Natural killer cell (primary cell): ENCODE measurements around the gene GAS2L2. TPM values are rescaled to one million over a fixed set of nuclear protein-coding genes. Genes with fewer than 3 reads are reported as not detected.

Source experiments
- ATAC-seq, 3 donors: fragments of 150-1000 bp in 2 of 3; fragments of 200-7000 bp in 1 of 3; cut with Tn5 transposase; 1 replicate in 1 of 3; 2 replicates in 2 of 3; pipeline ENCODE4 v1.10.0; 2021; ENCODE audit warnings: mild to moderate bottlenecking in 2 of 3, moderate library complexity in 2 of 3
- DNase-seq, 2 donors: peaks; one replicate each; pipeline versions ENCODE4 v3.0.0 to v3.0.0-alpha.2; 2013 to 2021; ENCODE audit warnings: mixed read lengths in 1 of 2
- H3K27ac ChIP-seq: one replicate; pipeline ENCODE4 v1.5.1; 2013; ENCODE audit warnings: mild to moderate bottlenecking, low read length
- H3K27me3 ChIP-seq: one replicate; pipeline ENCODE4 v1.6.1; 2013; ENCODE audit warnings: low read length; ENCODE audit not compliant: control insufficient read depth, insufficient read depth
- H3K36me3 ChIP-seq: one replicate; pipeline ENCODE4 v1.6.1; 2013; ENCODE audit warnings: low read length; ENCODE audit not compliant: control insufficient read depth, insufficient read depth
- H3K4me1 ChIP-seq: one replicate; pipeline ENCODE4 v1.6.1; 2013; ENCODE audit warnings: low read length; ENCODE audit not compliant: control insufficient read depth, insufficient read depth
- H3K4me3 ChIP-seq: one replicate; pipeline ENCODE4 v1.5.1; 2013; ENCODE audit warnings: low read length
- H3K9me3 ChIP-seq: one replicate; pipeline ENCODE4 v1.6.1; 2013; ENCODE audit warnings: low read length; ENCODE audit not compliant: control insufficient read depth, insufficient read depth
- H3K27ac Mint-ChIP-seq, 2 donors: one replicate each; pipeline ENCODE4 v1.8.0; 2022; ENCODE audit warnings: mild to moderate bottlenecking in 2 of 2, mixed read lengths in 2 of 2, moderate library complexity in 1 of 2
- H3K27me3 Mint-ChIP-seq, 2 donors: one replicate each; pipeline ENCODE4 v1.8.0; 2022; ENCODE audit warnings: low read depth in 2 of 2, mixed read lengths in 2 of 2
- H3K36me3 Mint-ChIP-seq: one replicate; pipeline ENCODE4 v1.8.0; 2022; ENCODE audit warnings: mixed read lengths
- H3K4me1 Mint-ChIP-seq, 2 donors: one replicate each; pipeline ENCODE4 v1.8.0; 2022; ENCODE audit warnings: mixed read lengths in 2 of 2
- H3K4me3 Mint-ChIP-seq: one replicate; pipeline ENCODE4 v1.8.0; 2022; ENCODE audit warnings: mild to moderate bottlenecking, moderate library complexity, mixed read lengths
- H3K9me3 Mint-ChIP-seq, 2 donors: one replicate each; pipeline ENCODE4 v1.8.0; 2022; ENCODE audit warnings: mixed read lengths in 2 of 2
- CTCF ChIP-seq: fragments of 200-600 bp; IDR thresholded peaks from one replicate; pipeline ENCODE4 v1.8.0; 2022; ENCODE audit warnings: antibody characterized with exemption
- WGBS: methylation state at CpG from one replicate; pipeline ENCODE4 v1.1.7; 2013; ENCODE audit warnings: missing lambda C conversion rate; ENCODE audit not compliant: insufficient coverage; 5-methylcytosine and 5-hydroxymethylcytosine counted together
- intact Hi-C: fragments of 100-400 bp; cut with micrococcal nuclease; formaldehyde crosslinking; loops from one replicate; pipeline ENCODE4 v1.14.2; 2022
- total RNA-seq, 4 donors: library from RNA; stranded (reverse); fragments of 120-200 nt in 1 of 4; gene quantifications; one replicate each; pipeline versions ENCODE4 v1.2.3 to v1.2.4, GENCODE V29; 2013 to 2022

The GAS2L2 gene
- total RNA-seq, 3 donors from 2014 or later (not counting 1 experiment from before 2014, with no cell fraction given), result 0.23 TPM; not detected in 2

- Histone ChIP-seq H3K27me3 (no peaks in the 10 kb centered on the region), H3K27ac (no peak overlapping the region), H3K4me3 (no peak overlapping the region), H3K4me1 (peaks cover 15% of the 10 kb centered on the region), H3K9me3 (no peaks in the 10 kb centered on the region), H3K36me3 (no peaks in the 10 kb centered on the region)
- Mint-ChIP-seq H3K9me3 (no peaks in the 10 kb centered on the region), H3K27ac (no peak overlapping the region), H3K27me3 (peaks cover 0 to 4% of the 10 kb centered on the region in 2 donors), H3K4me1 (peaks cover 10 to 11% of the 10 kb centered on the region in 2 donors), H3K36me3 (no peaks in the 10 kb centered on the region), H3K4me3 (no peak overlapping the region)
- TF ChIP-seq CTCF, result no peak
- no peak for ATAC-seq
- 92% methylated on average over 29 of the region's 29 CpGs for WGBS
- no peak for DNase-seq
- intact Hi-C loops, result no loop called here
Observed at GRCh38 chr17:35735036-35735805, 17.8 kb downstream of the GAS2L2 start.

DNA sequence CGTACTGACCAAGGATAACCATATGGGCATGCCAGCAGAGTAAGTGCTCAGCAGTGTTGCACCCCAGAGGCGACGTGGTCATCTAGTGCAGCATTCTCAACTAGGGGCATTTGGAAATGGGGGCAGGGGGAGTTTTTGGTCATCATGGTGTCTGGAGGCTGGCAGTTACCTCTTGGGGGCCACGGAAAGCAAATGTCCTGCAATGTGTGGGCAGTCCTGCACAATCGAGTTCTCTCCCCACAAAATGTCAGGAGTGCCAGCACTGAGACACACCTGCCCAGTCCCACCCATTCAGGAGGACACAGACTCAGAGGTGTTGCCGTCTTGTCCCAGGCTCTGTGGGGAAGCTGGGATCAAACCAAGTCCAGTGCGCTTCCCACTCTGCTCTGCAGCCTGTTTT is 18.6 kb downstream of the GAS2L2 start:
- H3K27ac ChIP-seq, result no peak overlapping the region
- Mint-ChIP-seq H3K4me1 (peaks cover 10 to 12% of the 10 kb centered on the region in 2 donors), H3K27ac (no peak overlapping the region), H3K27me3 (no peaks in the 10 kb centered on the region), H3K4me3 (no peak overlapping the region), H3K9me3 (no peaks in the 10 kb centered on the region), H3K36me3 (no peaks in the 10 kb centered on the region)
- DNase-seq (no peak), ATAC-seq (no peak)
- H3K36me3 ChIP-seq, result no peaks in the 10 kb centered on the region
- H3K27me3 ChIP-seq, result no peaks in the 10 kb centered on the region
- WGBS, result 91% methylated on average over 7 of the region's 7 CpGs
- H3K9me3 ChIP-seq, result no peaks in the 10 kb centered on the region
- intact Hi-C loops, result no loop called here
- no peak for TF ChIP-seq CTCF
- peaks cover 16% of the 10 kb centered on the region for H3K4me1 ChIP-seq
- H3K4me3 ChIP-seq, result no peak overlapping the region

DNA sequence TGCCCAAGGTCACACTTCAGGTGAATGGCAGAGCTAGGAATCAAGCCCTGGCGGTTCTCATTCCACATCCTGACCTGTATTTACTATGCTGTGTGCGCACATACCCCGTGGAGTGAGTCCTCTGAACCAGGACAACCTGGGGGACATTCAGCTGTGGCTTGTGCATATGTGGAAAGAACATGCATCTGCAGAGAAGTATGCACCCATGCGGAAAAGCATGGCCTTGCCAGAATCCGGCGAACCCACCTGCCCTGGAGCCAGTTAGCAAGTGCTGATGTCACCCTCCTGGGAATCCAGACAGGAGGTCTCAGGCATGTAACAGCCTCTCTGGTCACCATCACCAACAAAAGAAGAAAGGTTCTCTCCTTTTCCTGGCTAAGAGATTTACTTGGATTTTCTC is 19.7 kb downstream of the GAS2L2 start:
- no peaks in the 10 kb centered on the region for H3K36me3 ChIP-seq
- no peak for TF ChIP-seq CTCF
- DNase-seq (no peak), ATAC-seq (no peak)
- Mint-ChIP-seq H3K9me3 (no peaks in the 10 kb centered on the region), H3K27ac (no peak overlapping the region), H3K36me3 (peaks cover under 1% of the 10 kb centered on the region), H3K4me3 (no peak overlapping the region), H3K4me1 (peaks cover 10 to 12% of the 10 kb centered on the region in 2 donors), H3K27me3 (no peaks in the 10 kb centered on the region)
- 97% methylated on average over 6 of the region's 6 CpGs for WGBS
- peaks cover 16% of the 10 kb centered on the region for H3K4me1 ChIP-seq
- no peaks in the 10 kb centered on the region for H3K9me3 ChIP-seq
- H3K27me3 ChIP-seq, result no peaks in the 10 kb centered on the region
- no peak overlapping the region for H3K27ac ChIP-seq
- H3K4me3 ChIP-seq, result no peak overlapping the region
- intact Hi-C loops, result no loop called here

- peak overlapping the region in 1 of 2 donors; percentile 18 for H3K27ac Mint-ChIP-seq
- H3K4me1 Mint-ChIP-seq, result peaks cover 10 to 12% of the 10 kb centered on the region in 2 donors
- ATAC-seq, result no peak
- Histone ChIP-seq H3K27me3 (no peaks in the 10 kb centered on the region), H3K27ac (no peak overlapping the region), H3K9me3 (no peaks in the 10 kb centered on the region), H3K4me3 (no peak overlapping the region), H3K36me3 (peaks cover under 1% of the 10 kb centered on the region), H3K4me1 (peaks cover 16% of the 10 kb centered on the region)
- H3K36me3 Mint-ChIP-seq, result peaks cover 6% of the 10 kb centered on the region
- intact Hi-C loops, result no loop called here
- H3K9me3 Mint-ChIP-seq, result no peaks in the 10 kb centered on the region
- H3K27me3 Mint-ChIP-seq, result no peaks in the 10 kb centered on the region
- no peak for DNase-seq
- no peak for TF ChIP-seq CTCF
- WGBS, result 100% methylated on average over 1 of the region's 1 CpG
- H3K4me3 Mint-ChIP-seq, result peak overlapping the region; percentile 77
Observed at GRCh38 chr17:35732806-35733136, 20.3 kb downstream of the GAS2L2 start.
